Stimulated activated CD4-positive, alpha-beta T cell treated with anti-CD3 and anti-CD28 coated beads, Interleukin-15, amount 100 ng/mL, for 48 hours (primary cell): ENCODE measurements around the gene CDK19.
"Not testable (repeated sequence)": the region's sequence is repeated elsewhere in the genome, so short reads cannot be mapped to it uniquely, and the experiment has no call there.

ENCODE experiments used
- DNase-seq, 2 donors: peaks; one replicate each; pipeline ENCODE4 v3.0.0-alpha.2; 2020; ENCODE audit warnings: low read depth in 2 of 2

CDK19 gene

GRCh38 chr6:110756817-110757216, 58.5 kb downstream of the CDK19 start:
- DNase-seq, result no peak

GRCh38 chr6:110755411-110755834, 59.8 kb downstream of the CDK19 start:
- DNase-seq, result no peak

GRCh38 chr6:110753936-110754668, 61.2 kb downstream of the CDK19 start:
- DNase-seq, result not testable (repeated sequence)

GRCh38 chr6:110748453-110748852, 66.8 kb downstream of the CDK19 start:
- DNase-seq, result no peak

GRCh38 chr6:110746680-110747079, 68.6 kb downstream of the CDK19 start:
- no peak for DNase-seq

- DNase-seq, result no peak
Observed at GRCh38 chr6:110744991-110745390, 70.3 kb downstream of the CDK19 start.

GRCh38 chr6:110742552-110742951, 72.7 kb downstream of the CDK19 start:
- DNase-seq, result not testable (repeated sequence)

- no peak for DNase-seq
Observed at GRCh38 chr6:110741517-110741916, 73.8 kb downstream of the CDK19 start.

- no peak for DNase-seq
Observed at GRCh38 chr6:110738899-110739365, 76.3 kb downstream of the CDK19 start.

GRCh38 chr6:110735666-110736065, 79.6 kb downstream of the CDK19 start:
- no peak for DNase-seq

GRCh38 chr6:110731898-110732297, 83.4 kb downstream of the CDK19 start:
- no peak for DNase-seq

GRCh38 chr6:110731196-110731595, 84.1 kb downstream of the CDK19 start:
- DNase-seq, result no peak

- DNase-seq, result no peak
Observed at GRCh38 chr6:110728501-110728900, 86.8 kb downstream of the CDK19 start.

- DNase-seq, result no peak
Observed at GRCh38 chr6:110723017-110723416, 92.3 kb downstream of the CDK19 start.

GRCh38 chr6:110720066-110720465, 95.2 kb downstream of the CDK19 start:
- DNase-seq, result no peak

- not testable (repeated sequence) for DNase-seq
Observed at GRCh38 chr6:110719601-110720000, 95.7 kb downstream of the CDK19 start.

- DNase-seq, result no peak
Observed at GRCh38 chr6:110714143-110714542, 101.1 kb downstream of the CDK19 start.

GRCh38 chr6:110712238-110712637, 103.0 kb downstream of the CDK19 start:
- no peak for DNase-seq

GRCh38 chr6:110710115-110710514, 105.2 kb downstream of the CDK19 start:
- DNase-seq, result no peak

- DNase-seq, result no peak
Observed at GRCh38 chr6:110708295-110708950, 106.8 kb downstream of the CDK19 start.

- DNase-seq, result no peak
Observed at GRCh38 chr6:110705543-110705942, 109.7 kb downstream of the CDK19 start.

- DNase-seq, result no peak
Observed at GRCh38 chr6:110703906-110704594, 111.2 kb downstream of the CDK19 start.
